Measurements from ENCODE around the gene LYPD3. TPM values are rescaled to one million over a fixed set of nuclear protein-coding genes. Genes with fewer than 3 reads are reported as not detected.
A peak's percentile ranks its signal among the peaks of the same experiment; 100 is the strongest.

Gene LYPD3
- total RNA-seq, 6 experiments from 2014 or later: 0.17 to 0.35 (median 0.22) TPM

DNA sequence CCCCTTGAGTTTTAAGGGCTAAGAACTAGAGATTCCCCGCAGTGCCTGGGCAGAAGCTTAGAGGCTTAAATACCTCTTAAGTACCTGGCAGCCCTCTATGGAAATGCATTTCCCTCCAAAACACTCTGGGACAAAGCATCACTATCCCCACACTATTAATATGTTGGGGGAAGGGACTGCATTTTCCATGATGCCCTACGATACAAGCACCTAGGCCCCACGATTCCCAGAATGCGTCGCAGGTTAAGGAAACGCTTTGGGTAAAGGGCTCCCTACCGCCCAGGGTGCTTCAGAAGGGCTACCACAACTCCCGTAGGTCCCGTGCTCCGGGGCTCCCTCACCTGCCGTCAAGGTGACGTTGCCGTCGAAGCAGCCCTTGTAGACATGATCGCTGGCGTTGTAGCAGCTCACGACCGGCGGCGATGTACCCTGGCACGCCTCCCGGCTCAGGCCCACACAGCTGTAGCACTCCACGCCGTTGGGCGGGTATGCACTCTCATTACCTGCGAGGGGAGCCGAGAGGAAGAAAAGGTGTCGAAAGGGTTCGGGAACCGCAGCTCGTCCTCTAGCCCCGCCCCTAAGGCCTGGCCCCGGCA is 2.5 kb downstream of the LYPD3 start:
- Mint-ChIP-seq H3K9me3 (no peaks in the 10 kb centered on the region), H3K36me3 (ENCODE audit: low read depth) (no peaks in the 10 kb centered on the region), H3K27ac (no peak overlapping the region), H3K4me3 (peak overlapping the region; percentile 91), H3K4me1 (ENCODE audit: low read depth) (peaks cover 32% of the 10 kb centered on the region), H3K27me3 (ENCODE audit: insufficient read depth) (peaks cover 24% of the 10 kb centered on the region)
- no peak for DNase-seq
- TF ChIP-seq, protein P1, sequence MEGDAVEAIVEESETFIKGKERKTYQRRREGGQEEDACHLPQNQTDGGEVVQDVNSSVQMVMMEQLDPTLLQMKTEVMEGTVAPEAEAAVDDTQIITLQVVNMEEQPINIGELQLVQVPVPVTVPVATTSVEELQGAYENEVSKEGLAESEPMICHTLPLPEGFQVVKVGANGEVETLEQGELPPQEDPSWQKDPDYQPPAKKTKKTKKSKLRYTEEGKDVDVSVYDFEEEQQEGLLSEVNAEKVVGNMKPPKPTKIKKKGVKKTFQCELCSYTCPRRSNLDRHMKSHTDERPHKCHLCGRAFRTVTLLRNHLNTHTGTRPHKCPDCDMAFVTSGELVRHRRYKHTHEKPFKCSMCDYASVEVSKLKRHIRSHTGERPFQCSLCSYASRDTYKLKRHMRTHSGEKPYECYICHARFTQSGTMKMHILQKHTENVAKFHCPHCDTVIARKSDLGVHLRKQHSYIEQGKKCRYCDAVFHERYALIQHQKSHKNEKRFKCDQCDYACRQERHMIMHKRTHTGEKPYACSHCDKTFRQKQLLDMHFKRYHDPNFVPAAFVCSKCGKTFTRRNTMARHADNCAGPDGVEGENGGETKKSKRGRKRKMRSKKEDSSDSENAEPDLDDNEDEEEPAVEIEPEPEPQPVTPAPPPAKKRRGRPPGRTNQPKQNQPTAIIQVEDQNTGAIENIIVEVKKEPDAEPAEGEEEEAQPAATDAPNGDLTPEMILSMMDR (IDR thresholded peaks at IDR 0.05): no peak

DNA sequence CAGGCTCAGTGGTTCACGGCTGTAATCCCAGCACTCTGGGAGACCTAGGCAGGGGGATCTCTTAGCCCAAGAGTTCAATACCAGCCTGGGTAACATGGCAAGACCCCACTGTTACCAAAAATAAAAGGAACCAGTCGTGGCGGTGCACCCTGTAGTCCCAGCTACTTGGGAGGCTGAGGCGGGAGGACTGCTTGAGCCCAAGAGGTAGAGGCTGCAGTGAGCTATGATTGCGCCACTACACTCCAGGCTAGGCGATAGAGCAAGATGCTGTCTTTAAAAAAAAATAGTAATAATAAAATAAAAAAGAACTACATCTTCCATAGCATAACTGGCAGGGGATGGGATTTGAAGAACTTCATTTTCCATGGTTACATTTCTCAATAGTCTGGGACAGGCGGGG is 3.0 kb downstream of the LYPD3 start:
- Mint-ChIP-seq H3K4me3 (no peak overlapping the region), H3K9me3 (no peaks in the 10 kb centered on the region), H3K36me3 (ENCODE audit: low read depth) (no peaks in the 10 kb centered on the region)

DNA sequence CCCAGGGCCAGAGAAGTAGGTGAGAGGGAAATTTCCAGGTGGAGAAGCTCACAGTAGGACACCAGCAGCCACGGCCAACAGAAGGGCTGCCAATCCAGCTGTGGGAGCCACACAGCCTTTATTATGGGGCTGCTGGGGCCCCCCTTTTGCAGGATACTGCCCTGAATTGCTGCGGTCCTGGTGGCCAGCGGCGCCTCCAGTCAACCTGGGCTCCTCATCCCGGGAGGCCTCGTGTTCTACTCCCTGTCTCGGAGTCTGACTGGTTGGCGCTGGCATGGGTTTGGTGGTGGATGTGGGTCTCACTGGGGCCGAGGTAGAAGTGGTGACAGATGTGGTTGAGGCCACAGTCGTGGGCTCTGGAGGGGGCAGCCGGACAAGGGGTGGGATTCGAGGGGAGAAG is 4.1 kb downstream of the LYPD3 start:
- H3K9me3 Mint-ChIP-seq: no peaks in the 10 kb centered on the region
- H3K27me3 Mint-ChIP-seq (ENCODE audit: insufficient read depth): peaks cover 26% of the 10 kb centered on the region
- no peak overlapping the region for H3K27ac Mint-ChIP-seq
- DNase-seq: no peak
- no peak overlapping the region for H3K4me3 Mint-ChIP-seq
- H3K36me3 Mint-ChIP-seq (ENCODE audit: low read depth): no peaks in the 10 kb centered on the region
- TF ChIP-seq, protein P1 (IDR thresholded peaks at IDR 0.05): no peak
- H3K4me1 Mint-ChIP-seq (ENCODE audit: low read depth): peaks cover 21% of the 10 kb centered on the region

More for the DNA sequence above, 3.0 kb downstream of the LYPD3 start:
- Mint-ChIP-seq H3K4me1 (ENCODE audit: low read depth) (peaks cover 27% of the 10 kb centered on the region), H3K27me3 (ENCODE audit: insufficient read depth) (peaks cover 24% of the 10 kb centered on the region), H3K27ac (no peak overlapping the region)
- TF ChIP-seq, protein P1 (IDR thresholded peaks at IDR 0.05): no peak
- DNase-seq: no peak

DNA sequence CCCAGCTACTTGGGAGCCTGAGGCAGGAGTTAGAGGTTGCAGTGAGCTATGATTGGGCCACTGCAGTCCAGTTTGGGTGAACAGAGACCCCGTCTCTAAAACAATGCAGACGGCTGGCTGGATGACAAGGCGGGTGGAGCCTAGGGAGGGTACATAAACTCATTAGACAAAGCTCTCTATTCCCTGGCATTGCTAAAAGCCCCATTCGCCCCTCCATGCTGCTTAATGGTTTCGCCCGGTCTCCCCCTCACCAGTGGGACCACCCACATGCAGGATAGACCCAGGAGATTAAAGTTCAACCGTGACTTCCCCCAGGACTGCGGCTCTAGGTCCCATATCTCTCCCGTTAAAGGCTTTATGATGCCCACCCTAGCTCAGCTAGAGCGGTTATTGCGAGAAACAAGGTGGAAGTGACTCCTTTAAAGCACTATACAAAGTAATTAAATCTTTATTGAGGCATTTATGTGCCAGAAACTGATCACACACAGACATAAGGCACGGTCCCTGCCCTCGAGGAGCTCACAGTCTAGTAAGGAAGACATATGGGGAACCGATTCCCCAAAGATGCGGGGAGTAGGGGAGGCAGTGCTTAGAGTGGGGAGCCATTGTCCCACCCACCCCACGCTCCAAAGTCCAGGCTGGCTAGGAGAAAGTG is 4.9 kb downstream of the LYPD3 start:
- H3K4me1 Mint-ChIP-seq (ENCODE audit: low read depth): peaks cover 14% of the 10 kb centered on the region
- H3K9me3 Mint-ChIP-seq: no peaks in the 10 kb centered on the region
- TF ChIP-seq, protein P1 (IDR thresholded peaks at IDR 0.05): no peak
- no peak overlapping the region for H3K4me3 Mint-ChIP-seq
- no peak for DNase-seq
- H3K27me3 Mint-ChIP-seq (ENCODE audit: insufficient read depth): peaks cover 27% of the 10 kb centered on the region
- no peaks in the 10 kb centered on the region for H3K36me3 Mint-ChIP-seq (ENCODE audit: low read depth)
- H3K27ac Mint-ChIP-seq: no peak overlapping the region

DNA sequence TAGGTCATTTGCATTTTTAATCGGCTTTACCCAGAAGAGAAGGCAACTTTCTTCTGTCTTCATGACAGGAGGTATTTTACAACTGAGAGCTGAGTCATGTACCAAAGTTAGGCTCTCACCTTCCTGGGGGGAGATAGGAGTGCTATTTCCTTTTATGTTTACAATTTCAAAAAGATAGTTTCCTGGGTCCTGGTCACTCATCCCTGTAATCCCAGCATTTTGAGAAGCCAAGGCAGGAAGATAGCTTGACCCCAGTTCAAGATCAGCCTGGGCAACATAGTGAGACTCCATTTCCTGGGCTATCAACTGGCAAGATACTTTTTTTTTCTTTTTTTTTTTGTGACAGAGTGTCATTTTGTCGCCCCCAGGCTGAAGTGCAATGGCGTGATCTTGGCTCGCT is 7.6 kb downstream of the LYPD3 start:
- Mint-ChIP-seq H3K36me3 (ENCODE audit: low read depth) (peaks cover under 1% of the 10 kb centered on the region; the same call in 1 of the 2 replicates), H3K9me3 (peaks cover 1% of the 10 kb centered on the region), H3K27ac (no peak overlapping the region), H3K4me3 (no peak overlapping the region), H3K4me1 (ENCODE audit: low read depth) (no peaks in the 10 kb centered on the region), H3K27me3 (ENCODE audit: insufficient read depth) (peaks cover 28% of the 10 kb centered on the region)
- DNase-seq: no peak
- TF ChIP-seq, protein P1 (IDR thresholded peaks at IDR 0.05): no peak

Measured in HFFc6 (cell line).